Endothelial cell of umbilical vein (primary cell): ENCODE data around the gene APOL2. TPM values are rescaled to one million over a fixed set of nuclear protein-coding genes. Genes with fewer than 3 reads are reported as not detected.

ENCODE experiments used
- BruUV-seq: library from RNA; stranded (reverse); fragments of 400-500 nt; replicated peaks from 2 replicates; lab custom pipeline; 2021; lab: Mats Ljungman, UMichigan
- CTCF ChIA-PET: fragments of 300-600, 350-600 bp; sonication (Branson Sonifier 250); formaldehyde crosslinking; loops from one replicate; lab custom pipeline; 2021; ENCODE audit warnings: antibody characterized with exemption, inconsistent platforms; lab: Charles Lee
- POLR2A ChIA-PET: fragments of 300-600, 350-600 bp; sonication (Branson Sonifier 250); formaldehyde crosslinking; loops from one replicate; lab custom pipeline; 2021; ENCODE audit warnings: antibody characterized with exemption, inconsistent platforms; lab: Charles Lee
- DNase-seq: peaks from one replicate; pipeline ENCODE4 v3.0.0-alpha.2; 2011; ENCODE audit warnings: low read depth, low spot score
- FAIRE-seq: peaks from 2 replicates; lab custom pipeline; 2011; peaks lifted over from hg19 to GRCh38; lab: Jason Lieb, UNC
- H2AFZ ChIP-seq: 2 replicates; pipeline ENCODE4 v1.6.0; 2012; ENCODE audit warnings: low read depth, low read length, control low read depth, inconsistent platforms
- H3K27ac ChIP-seq: 2 replicates; pipeline ENCODE4 v1.5.1; 2011; ENCODE audit warnings: low read depth, mild to moderate bottlenecking, control low read depth, low read length, moderate library complexity; ENCODE audit not compliant: insufficient read depth
- H3K27me3 ChIP-seq, 2 experiments: 2 replicates each; pipeline versions ENCODE4 v1.6.0 to v1.6.1; 2011; ENCODE audit warnings: low read length in 2 of 2, mixed read lengths in 1 of 2; ENCODE audit not compliant: control insufficient read depth in 2 of 2, insufficient read depth in 2 of 2
- H3K36me3 ChIP-seq, 2 experiments: 2 replicates in 1 of 2; 3 replicates in 1 of 2; pipeline ENCODE4 v1.5.1; 2011; ENCODE audit warnings: low read length in 2 of 2, mild to moderate bottlenecking in 1 of 2, moderate library complexity in 1 of 2; ENCODE audit not compliant: control insufficient read depth in 2 of 2, insufficient read depth in 2 of 2; ENCODE audit errors: extremely low read depth in 1 of 2
- H3K4me1 ChIP-seq: 3 replicates; pipeline ENCODE4 v1.5.1; 2011; ENCODE audit warnings: mild to moderate bottlenecking, low read length; ENCODE audit not compliant: control insufficient read depth, insufficient read depth; ENCODE audit errors: extremely low read depth
- H3K4me2 ChIP-seq: 2 replicates; pipeline ENCODE4 v1.6.1; 2011; ENCODE audit warnings: low read length, control low read depth, mixed read lengths; ENCODE audit not compliant: insufficient read depth
- H3K4me3 ChIP-seq, 3 experiments: fragments of 200-600 bp in 1 of 3; sonication (generic), shearing (Covaris generic) in 1 of 3; replicated peaks in 1 of 3; 2 replicates each; pipeline ENCODE4 v1.5.1; 2011 to 2016; ENCODE audit warnings: control low read depth in 3 of 3, low read length in 3 of 3, mild to moderate bottlenecking in 2 of 3, inconsistent platforms in 1 of 3, low read depth in 1 of 3, moderate library complexity in 1 of 3; ENCODE audit not compliant: insufficient read depth in 1 of 3
- H3K79me2 ChIP-seq: 2 replicates; pipeline ENCODE4 v1.6.0; 2012; ENCODE audit warnings: low read length, inconsistent platforms; ENCODE audit not compliant: control insufficient read depth, insufficient read depth
- H3K9ac ChIP-seq: replicated peaks from 2 replicates; pipeline ENCODE3; 2011; ENCODE audit warnings: low read length, control low read depth; ENCODE audit not compliant: insufficient read depth; ENCODE audit errors: extremely low read depth
- H3K9me1 ChIP-seq: replicated peaks from 3 replicates; pipeline ENCODE4 v1.6.0; 2011; ENCODE audit warnings: mild to moderate bottlenecking, low read length; ENCODE audit not compliant: control insufficient read depth, insufficient read depth; ENCODE audit errors: extremely low read depth
- H3K9me3 ChIP-seq: replicated peaks from 2 replicates; pipeline ENCODE4 v1.5.1; 2012; ENCODE audit warnings: low read length, inconsistent platforms; ENCODE audit not compliant: control insufficient read depth, insufficient read depth
- H4K20me1 ChIP-seq: replicated peaks from 2 replicates; pipeline ENCODE3; 2011; ENCODE audit warnings: mild to moderate bottlenecking, low read length; ENCODE audit not compliant: control insufficient read depth, insufficient read depth; ENCODE audit errors: extremely low read depth
- CTCF ChIP-seq, 2 donors: IDR thresholded peaks; 1 replicate in 1 of 2; 2 replicates in 1 of 2; pipeline ENCODE4 v1.5.1; 2011; ENCODE audit warnings: low read length in 2 of 2, mild to moderate bottlenecking in 2 of 2, moderate library complexity in 2 of 2, control low read depth in 1 of 2, inconsistent platforms in 1 of 2, low read depth in 1 of 2; ENCODE audit not compliant: insufficient read depth in 1 of 2; ENCODE audit errors: extremely low read depth in 1 of 2
- EZH2 ChIP-seq: IDR thresholded peaks from 2 replicates; pipeline ENCODE4 v1.6.1; 2012; ENCODE audit warnings: borderline replicate concordance, low read depth, mild to moderate bottlenecking, moderate library complexity, low read length, inconsistent platforms; ENCODE audit not compliant: severe bottlenecking
- FOS ChIP-seq: IDR thresholded peaks from 2 replicates; pipeline ENCODE4 v1.6.1; 2011; ENCODE audit warnings: mild to moderate bottlenecking, low read length, moderate library complexity, borderline replicate concordance; ENCODE audit not compliant: insufficient read depth
- GATA2 ChIP-seq: IDR thresholded peaks from 2 replicates; pipeline ENCODE4 v1.7.0; 2011; ENCODE audit warnings: low read depth, mild to moderate bottlenecking, moderate library complexity, mixed read lengths, low read length; ENCODE audit not compliant: insufficient read length, insufficient read depth
- JUN ChIP-seq: IDR thresholded peaks from 2 replicates; pipeline ENCODE4 v1.6.1; 2011; ENCODE audit warnings: borderline replicate concordance, low read depth; ENCODE audit not compliant: insufficient read length, insufficient read depth
- MAX ChIP-seq: IDR thresholded peaks from 2 replicates; pipeline ENCODE4 v1.6.1; 2011; ENCODE audit not compliant: insufficient read depth, insufficient read length
- MYC ChIP-seq: IDR thresholded peaks from one replicate; pipeline ENCODE4 v1.6.1; 2011; ENCODE audit warnings: mild to moderate bottlenecking, low read depth, low read length
- POLR2A ChIP-seq: IDR thresholded peaks from 2 replicates; pipeline ENCODE4 v1.6.1; 2012; ENCODE audit warnings: low read depth, mild to moderate bottlenecking, control low read depth, low read length
- POLR2AphosphoS5 ChIP-seq: IDR thresholded peaks from 2 replicates; pipeline ENCODE4 v1.6.1; 2012; ENCODE audit warnings: low read depth, mild to moderate bottlenecking, control low read depth, low read length, moderate library complexity; ENCODE audit not compliant: insufficient read depth
- dilution Hi-C: fragments of 300-500 bp; cut with MboI; formaldehyde crosslinking; loops from one replicate; pipeline ENCODE4 v1.15.0; 2019; ENCODE audit warnings: low sequenced_read_pairs; ENCODE audit not compliant: extremely low pct_ligation_motif_present
- intact Hi-C: fragments of 100-400 bp; cut with micrococcal nuclease; formaldehyde crosslinking; loops from one replicate; pipeline ENCODE4 v1.10.0; 2022
- polyA plus RNA-seq, 4 experiments: library from polyadenylated mRNA; depleted of rRNA in 3 of 4; stranded (reverse) in 3 of 4; unstranded in 1 of 4; fragments of >200 nt; gene quantifications; 2 replicates each; pipeline versions ENCODE4 v1.2.1 to v1.2.3, GENCODE V29; 2011 to 2012; ENCODE audit warnings: missing spikeins in 1 of 4
- total RNA-seq: library from RNA; stranded (reverse); gene quantifications from 2 replicates; pipeline ENCODE4 v1.2.3, GENCODE V29; 2021

Gene APOL2
- total and polyA plus RNA-seq, 2 donors (not counting 3 experiments of a cell fraction or from before 2014, with no cell fraction given), result 16.9 to 37.6 TPM

DNA sequence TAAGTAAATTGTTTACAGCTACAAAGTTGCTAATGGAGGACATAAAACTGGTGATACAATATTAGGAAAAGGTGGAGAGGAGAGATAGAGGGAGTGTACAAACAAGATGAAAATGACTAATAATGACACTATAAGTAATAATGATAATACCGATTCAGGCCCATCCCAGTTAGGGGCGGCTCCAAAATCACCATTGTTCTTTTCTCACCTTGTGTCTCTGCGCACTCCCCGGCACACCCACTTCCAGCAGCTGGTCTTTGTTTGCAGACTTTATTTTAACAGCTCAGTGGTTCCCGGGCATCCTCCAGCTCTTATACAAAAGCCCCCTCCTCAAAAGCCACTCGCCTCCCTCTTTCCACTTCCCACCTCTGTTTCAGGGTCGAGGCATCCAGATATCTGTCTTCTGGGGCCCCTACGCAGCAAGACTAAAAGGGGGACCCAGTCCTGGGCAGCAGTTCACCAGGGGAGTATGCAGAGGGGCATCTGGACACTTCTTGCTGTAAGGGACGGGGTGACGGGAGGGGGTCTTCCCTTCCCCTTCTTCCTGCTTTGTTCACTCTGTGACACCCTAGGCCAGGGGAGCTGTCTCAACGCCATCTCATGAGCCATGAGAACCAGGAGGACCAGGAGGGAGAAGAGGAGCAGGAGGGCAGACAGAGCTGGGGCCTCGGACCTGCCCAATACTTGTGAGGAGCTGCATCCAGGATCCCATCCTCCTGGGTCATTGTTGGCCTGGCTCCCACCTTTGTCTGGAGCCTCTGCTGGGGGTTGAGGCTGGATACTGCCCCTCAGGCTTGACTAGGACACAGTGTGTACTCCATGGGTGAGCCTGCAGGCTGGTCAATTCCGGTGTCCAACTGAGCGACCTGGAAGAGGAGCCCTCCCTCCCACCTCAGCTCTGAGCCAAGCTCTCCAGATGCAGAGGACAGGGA, 2.7 kb downstream of the APOL2 start:
- no peak overlapping the region for H3K9ac ChIP-seq
- BruUV-seq, result no TSS peak
- H3K4me2 ChIP-seq, result no peak overlapping the region
- H3K36me3 ChIP-seq, result peaks cover 0 to 16% of the 10 kb centered on the region in 2 experiments
- FAIRE-seq (no peak), DNase-seq (no peak)
- intact Hi-C loops (no loop called here), dilution Hi-C loops (no loop called here)
- H2AFZ ChIP-seq, result no peak overlapping the region
- POLR2A ChIA-PET, result no interaction called here
- no peak overlapping the region for H3K27ac ChIP-seq
- H3K79me2 ChIP-seq, result peaks cover 26% of the 10 kb centered on the region
- H3K4me1 ChIP-seq, result peaks cover 16% of the 10 kb centered on the region
- H4K20me1 ChIP-seq, result no peaks in the 10 kb centered on the region
- H3K9me3 ChIP-seq, result no peaks in the 10 kb centered on the region
- no peaks in the 10 kb centered on the region for H3K9me1 ChIP-seq
- no peak overlapping the region for H3K4me3 ChIP-seq
- H3K27me3 ChIP-seq, result no peaks in the 10 kb centered on the region
- TF ChIP-seq MAX, result no peak
- no peak for TF ChIP-seq GATA2
- TF ChIP-seq FOS, result no peak
- TF ChIP-seq CTCF (IDR thresholded peaks at IDR 0.05; ENCODE audit: extremely low read depth in 1 of 2, insufficient read depth in 1 of 2, low read depth in 1 of 2, low read length in 2 of 2), result no peak
- TF ChIP-seq POLR2A, result no peak
- TF ChIP-seq JUN, result no peak
- no peak for TF ChIP-seq EZH2
- TF ChIP-seq POLR2AphosphoS5, result no peak
- TF ChIP-seq MYC, result no peak
- CTCF ChIA-PET, result interaction anchor here (1.0 to 6.4 kb wide), 4 partner anchors 16 to 250 kb away, joined by 3 to 27 read pairs (median 3); partner anchors contain the start of gene APOL1
